ENCODE measurements around the gene RASIP1. TPM values are rescaled to one million over a fixed set of nuclear protein-coding genes. Genes with fewer than 3 reads are reported as not detected.

The RASIP1 gene
- total RNA-seq, 4 donors from 2014 or later: 9.7 to 25.8 (median 14.0) TPM

- 83 to 88% methylated on average over 3 to 4 of the region's 4 CpGs for WGBS, 2 donors
- Histone ChIP-seq H3K27ac (no peak overlapping the region), H3K27me3 (no peaks in the 10 kb centered on the region), H3K36me3 (no peaks in the 10 kb centered on the region), H3K4me1 (peaks cover 15 to 29% of the 10 kb centered on the region in 2 donors), H3K4me3 (replicated peaks in 1 of 3) (no peak overlapping the region), H3K9me3 (no peaks in the 10 kb centered on the region)
- TF ChIP-seq CTCF (IDR thresholded peaks at IDR 0.05) (no peak), POLR2A (IDR thresholded peaks at IDR 0.05) (no peak)
- intact Hi-C loops (cut with DNase I): no loop called here
- DNase-seq: no peak
Measured at GRCh38 chr19:48749571-48750198, 9.3 kb upstream of the RASIP1 start.

- Histone ChIP-seq H3K36me3 (no peaks in the 10 kb centered on the region), H3K4me3 (replicated peaks in 1 of 3) (peak within 1 kb of the TSS in 2 of 3 donors; percentile 17 to 20), H3K27me3 (no peaks in the 10 kb centered on the region), H3K4me1 (peaks cover 10 to 14% of the 10 kb centered on the region in 2 donors), H3K9me3 (no peaks in the 10 kb centered on the region), H3K27ac (peak within 1 kb of the TSS; percentile 42 to 66 (median 65))
- DNase-seq: peak; percentile 75 to 78
- TF ChIP-seq CTCF (IDR thresholded peaks at IDR 0.05) (no peak), POLR2A (IDR thresholded peaks at IDR 0.05) (no peak)
- WGBS, 2 donors: 14 to 15% methylated on average over 22 to 30 of the region's 31 CpGs
- intact Hi-C loops (cut with DNase I): no loop called here
Measured at GRCh38 chr19:48746738-48747575, 6.5 kb upstream of the RASIP1 start, which contains the start of gene IZUMO1. IZUMO1 (minus strand) TSS chr19:48746909; CDS start chr19:48745859, 1,050 bp downstream.

- Histone ChIP-seq H3K27ac (no peak overlapping the region), H3K9me3 (no peaks in the 10 kb centered on the region), H3K36me3 (no peaks in the 10 kb centered on the region), H3K27me3 (no peaks in the 10 kb centered on the region), H3K4me1 (peaks cover 10 to 20% of the 10 kb centered on the region in 2 donors), H3K4me3 (replicated peaks in 1 of 3) (no peak overlapping the region)
- DNase-seq: no peak
- 67 to 79% methylated on average over 8 of the region's 8 CpGs for WGBS, 2 donors
- no peak for TF ChIP-seq CTCF (IDR thresholded peaks at IDR 0.05)
- TF ChIP-seq POLR2A (IDR thresholded peaks at IDR 0.05): no peak
- intact Hi-C loops (cut with DNase I): no loop called here
Measured at GRCh38 chr19:48746110-48746509, 5.7 kb upstream of the RASIP1 start.

GRCh38 chr19:48745208-48745995 is 5.0 kb upstream of the RASIP1 start:
- WGBS, 2 donors: 22 to 28% methylated on average over 33 of the region's 33 CpGs
- intact Hi-C loops (cut with DNase I): no loop called here
- H3K27ac ChIP-seq: no peak overlapping the region
- DNase-seq: peak; percentile 46 to 56
- peaks cover 10 to 21% of the 10 kb centered on the region in 2 donors for H3K4me1 ChIP-seq
- no peaks in the 10 kb centered on the region for H3K9me3 ChIP-seq
- TF ChIP-seq POLR2A (IDR thresholded peaks at IDR 0.05) (no peak), CTCF (IDR thresholded peaks at IDR 0.05) (no peak)
- H3K27me3 ChIP-seq: no peaks in the 10 kb centered on the region
- H3K36me3 ChIP-seq: no peaks in the 10 kb centered on the region
- no peak overlapping the region for H3K4me3 ChIP-seq (replicated peaks in 1 of 3)
